Stimulated activated CD8-positive, alpha-beta memory T cell treated with anti-CD3 and anti-CD28 coated beads, Interleukin-7, amount 100 ng/mL, for 1 hour (primary cell): ENCODE measurements around the gene PAK5.

Source experiments
- DNase-seq, 2 donors: peaks; one replicate each; pipeline ENCODE4 v3.0.0-alpha.2; 2020; ENCODE audit warnings: low read depth in 2 of 2

PAK5 gene

DNA sequence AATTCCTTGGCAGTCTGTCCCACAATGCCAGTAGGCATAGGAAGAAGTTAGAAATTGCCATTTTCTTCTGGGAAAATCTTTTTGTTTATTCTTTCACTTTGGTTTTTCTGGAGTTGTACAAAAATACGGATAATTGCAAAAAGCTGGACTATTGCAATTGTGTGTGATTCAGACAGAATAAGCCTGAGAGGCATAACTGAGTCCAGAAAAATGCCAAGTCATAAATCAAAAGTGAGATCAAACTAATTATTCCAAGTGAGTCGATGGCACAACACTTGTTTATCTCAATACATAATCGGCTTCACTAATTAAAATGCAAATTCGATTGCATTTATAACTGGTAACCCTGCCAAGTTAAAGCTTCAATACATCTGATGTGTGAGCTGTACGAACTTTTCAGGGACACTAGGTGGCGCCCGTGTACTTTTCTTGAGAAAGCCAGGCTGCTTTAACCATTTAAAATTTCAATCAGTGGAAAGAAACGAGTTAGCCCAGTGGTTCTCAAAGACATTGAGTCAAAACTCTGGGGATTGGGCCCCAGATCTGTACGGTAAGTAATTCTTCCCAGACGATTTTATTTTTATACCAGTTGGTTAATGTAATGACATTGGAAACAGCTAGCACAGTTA, 221.9 kb downstream of the PAK5 start:
- DNase-seq = peak; percentile 1 to 15

DNA sequence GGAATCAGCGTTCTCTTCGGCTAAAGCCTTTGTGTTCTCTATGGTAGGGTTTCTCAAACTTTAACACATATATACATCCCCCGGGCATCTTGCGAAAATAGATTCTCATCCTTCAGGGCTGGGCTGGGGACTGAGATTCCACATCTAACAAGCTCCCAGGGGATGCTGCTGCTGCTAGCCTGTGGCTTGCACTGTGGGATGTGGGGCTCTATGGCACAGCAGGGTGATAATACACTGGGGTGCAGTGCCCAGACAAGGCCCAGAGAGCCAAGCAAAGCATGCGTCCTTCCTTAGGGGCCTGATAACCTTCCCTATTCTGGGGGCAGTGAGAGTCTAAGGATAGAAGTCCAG, 222.4 kb downstream of the PAK5 start:
- no peak for DNase-seq

DNA sequence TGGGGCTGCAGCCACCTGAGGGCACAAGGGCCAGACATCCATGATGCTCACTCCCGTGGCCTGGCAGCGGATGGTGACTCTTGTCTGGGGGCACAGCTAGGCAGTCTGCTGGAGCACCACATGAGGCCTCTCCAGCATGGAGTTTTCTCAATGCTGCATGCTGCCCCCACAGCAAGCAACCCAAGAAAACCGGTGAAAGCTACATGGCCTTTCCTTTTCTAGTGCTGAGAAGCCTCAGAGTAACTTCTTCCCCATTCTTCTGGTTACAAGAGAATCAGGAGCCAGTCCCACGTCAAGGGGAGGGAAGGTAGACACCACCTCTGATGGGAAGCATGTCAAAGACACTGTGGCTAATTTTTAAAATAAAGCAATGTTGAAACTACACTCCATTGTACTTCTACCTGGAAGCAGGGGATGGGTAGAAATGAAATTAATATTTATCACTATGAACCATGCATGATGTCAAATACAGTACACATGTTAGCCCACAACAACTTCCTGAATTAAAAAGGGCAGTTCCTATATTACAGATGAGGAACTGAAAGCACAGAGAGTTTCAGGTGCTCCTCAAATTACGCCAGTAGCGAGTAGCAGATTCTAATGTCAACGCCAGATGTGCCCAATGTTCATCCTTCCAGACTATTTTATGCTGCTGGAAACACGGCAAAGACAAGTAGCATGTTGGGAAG, 223.0 kb downstream of the PAK5 start:
- no peak for DNase-seq

DNA sequence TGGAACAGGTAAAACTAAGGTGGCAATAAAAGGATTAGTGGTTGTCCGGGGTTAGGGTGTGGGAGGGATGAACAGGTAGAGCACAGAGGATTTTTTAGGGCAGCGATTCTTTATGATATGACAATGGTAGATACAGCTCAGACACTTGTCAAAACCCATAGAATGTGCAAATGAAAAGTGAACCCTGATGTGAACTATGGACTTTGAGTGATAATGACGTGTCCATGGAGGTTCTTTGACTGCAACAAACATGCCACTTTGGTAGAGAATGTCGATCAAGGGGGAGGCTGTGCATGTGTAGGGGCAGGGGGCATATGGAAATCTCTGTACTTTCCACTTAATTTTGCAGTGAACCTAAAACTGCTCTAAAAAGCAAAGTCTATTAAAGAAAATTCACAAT, 223.8 kb downstream of the PAK5 start:
- DNase-seq = no peak

DNA sequence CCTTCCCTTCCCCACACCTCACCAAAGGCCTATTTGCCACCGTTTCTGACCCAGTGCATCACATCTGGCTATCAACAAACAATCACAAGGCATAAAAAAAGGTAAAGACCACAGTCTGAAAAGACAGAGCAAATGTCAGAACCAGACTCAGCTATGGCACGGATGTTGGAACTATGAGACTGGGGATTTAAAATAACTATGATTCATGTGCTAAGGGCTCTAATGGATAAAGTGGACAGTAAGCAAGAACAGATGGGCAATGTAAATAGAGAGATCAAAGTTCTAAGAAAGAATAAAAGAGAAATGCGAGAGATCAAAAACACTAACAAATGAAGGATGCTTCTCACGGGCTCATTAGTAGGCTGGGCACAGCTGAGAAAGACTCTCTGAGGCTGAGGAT, 225.0 kb downstream of the PAK5 start:
- no peak for DNase-seq

DNA sequence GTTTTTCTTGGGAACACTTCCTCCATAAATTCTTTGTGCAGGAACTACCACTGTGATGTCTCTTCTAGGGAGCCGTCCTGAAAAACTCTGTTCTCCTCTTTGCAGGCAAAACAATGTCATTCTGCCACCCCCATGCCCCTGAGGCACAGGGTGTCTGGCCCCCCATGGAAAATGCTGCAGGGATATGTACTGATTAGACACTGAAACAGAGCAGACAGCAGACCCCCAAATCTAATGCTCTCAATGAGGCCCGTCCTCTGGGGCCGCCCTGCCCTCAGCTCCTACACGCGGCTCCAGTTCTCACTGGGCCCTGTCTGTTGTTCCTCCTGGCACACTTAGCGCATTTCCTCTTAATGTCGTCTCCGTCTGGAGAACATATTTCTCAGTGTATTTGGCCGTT, 227.0 kb downstream of the PAK5 start:
- no peak for DNase-seq

DNA sequence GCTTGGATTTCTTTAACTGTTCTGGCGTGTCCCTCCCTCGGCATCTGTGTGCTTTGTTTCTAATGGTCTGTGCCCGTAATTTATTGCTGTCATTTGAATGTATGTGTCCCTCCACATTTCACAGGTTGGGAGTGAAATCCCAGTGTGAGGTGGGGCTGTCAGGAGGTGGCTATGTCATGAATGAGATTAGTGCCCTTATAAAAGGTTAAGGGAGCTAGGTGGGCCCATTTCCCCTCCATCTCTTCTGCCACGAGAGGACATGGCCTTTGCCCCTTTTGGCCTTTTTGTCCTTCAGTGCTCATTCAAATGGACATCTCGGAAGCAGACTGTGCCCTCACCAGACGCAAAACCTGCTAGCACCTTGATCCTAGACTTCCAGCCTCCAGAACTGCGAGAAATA, 228.2 kb downstream of the PAK5 start:
- DNase-seq = no peak

DNA sequence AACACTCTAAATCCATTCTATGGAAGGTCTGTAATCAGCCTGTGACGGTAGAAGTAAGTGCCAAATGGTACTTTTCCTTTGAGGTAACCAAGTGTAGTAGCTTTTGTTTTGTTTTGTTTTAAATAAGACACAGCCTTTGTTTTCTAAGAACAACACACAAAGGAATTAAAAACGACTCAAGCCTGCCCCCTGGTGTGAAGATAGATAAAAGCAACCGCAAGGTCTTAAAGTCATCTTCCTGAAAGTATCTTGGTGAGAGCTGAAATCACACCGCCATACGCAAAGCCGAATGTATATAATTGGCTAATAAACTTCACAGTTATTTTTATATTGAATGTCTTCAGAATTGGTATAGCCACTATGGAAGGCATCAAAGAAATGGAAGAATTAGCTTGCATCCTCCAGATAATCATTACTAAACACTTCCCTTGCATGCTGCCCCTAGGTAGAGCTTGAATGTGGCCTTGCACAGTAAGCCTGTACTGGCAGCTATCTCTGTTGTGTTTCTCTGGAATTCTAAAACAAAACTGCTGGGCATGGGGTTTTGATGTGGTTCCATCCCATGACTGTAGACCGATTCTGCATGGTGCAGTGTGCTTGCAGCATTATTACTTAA, 228.9 kb downstream of the PAK5 start:
- no peak for DNase-seq

DNA sequence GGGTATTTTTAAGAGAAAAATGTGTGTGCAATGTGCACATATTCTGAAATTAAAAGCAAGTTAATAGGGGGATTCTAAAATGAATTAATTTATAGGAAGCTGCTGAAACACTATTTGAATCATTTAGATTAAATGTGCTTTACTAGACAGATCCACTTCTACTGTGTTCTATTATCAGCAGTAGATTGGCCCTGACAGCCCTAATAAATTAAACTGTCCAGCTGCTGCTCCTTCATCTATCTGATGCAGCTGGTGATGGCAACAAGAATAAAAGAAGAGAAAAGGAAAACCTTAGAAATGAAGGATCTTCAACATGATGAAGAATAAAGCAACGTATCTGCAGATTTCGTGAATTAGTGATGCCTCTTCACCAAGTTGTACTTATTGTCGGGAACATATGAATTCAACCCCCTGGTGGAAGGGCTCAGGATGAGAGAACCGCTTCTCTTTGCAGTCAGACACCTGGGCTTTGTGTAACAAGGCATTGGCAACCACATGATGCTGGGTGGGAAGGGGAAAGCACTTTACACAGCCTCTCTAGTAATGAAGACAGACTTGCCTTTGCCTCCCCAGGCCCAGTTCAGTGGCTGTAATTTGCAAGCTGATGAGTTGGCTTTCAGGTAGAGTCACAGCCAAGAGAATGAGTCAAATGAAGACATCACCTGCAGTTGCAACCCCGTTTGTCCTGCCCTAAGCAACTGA, 230.1 kb downstream of the PAK5 start:
- no peak for DNase-seq

DNA sequence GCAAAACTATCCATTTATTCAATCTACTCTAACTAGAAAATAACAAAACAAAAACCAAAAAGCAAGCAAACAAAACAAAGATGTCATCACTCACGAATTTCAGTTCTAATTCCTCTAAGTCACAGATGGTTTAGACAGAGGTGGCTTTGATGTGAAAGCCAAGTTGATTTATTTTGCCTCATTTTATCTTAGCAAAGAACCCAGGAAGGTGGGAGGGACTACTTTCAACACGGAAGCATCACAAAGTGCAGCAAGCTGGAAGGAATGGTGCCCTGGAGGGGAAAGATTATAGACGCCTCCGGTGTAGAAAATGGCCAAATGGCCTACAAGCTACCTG, 236.1 kb downstream of the PAK5 start:
- DNase-seq = no peak

DNA sequence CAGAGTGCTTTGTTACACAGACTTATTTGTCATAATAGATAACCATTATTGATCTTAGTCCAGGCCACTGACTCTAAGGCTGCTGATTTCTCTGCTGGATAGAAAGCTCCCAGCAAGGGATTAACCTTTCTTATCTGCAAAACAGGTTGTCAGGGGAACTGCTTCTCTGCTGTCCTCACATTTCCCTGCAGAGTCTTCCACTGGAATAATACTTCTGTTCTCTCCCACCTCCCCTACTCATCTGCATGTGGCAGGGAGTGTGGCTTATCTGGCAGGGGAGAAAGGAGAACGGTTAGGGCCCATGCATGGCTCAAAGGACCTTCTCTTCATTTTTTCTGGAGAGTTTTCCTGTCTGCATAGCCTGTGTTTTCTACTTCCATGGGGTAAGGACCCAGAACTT, 238.3 kb downstream of the PAK5 start:
- DNase-seq = no peak

DNA sequence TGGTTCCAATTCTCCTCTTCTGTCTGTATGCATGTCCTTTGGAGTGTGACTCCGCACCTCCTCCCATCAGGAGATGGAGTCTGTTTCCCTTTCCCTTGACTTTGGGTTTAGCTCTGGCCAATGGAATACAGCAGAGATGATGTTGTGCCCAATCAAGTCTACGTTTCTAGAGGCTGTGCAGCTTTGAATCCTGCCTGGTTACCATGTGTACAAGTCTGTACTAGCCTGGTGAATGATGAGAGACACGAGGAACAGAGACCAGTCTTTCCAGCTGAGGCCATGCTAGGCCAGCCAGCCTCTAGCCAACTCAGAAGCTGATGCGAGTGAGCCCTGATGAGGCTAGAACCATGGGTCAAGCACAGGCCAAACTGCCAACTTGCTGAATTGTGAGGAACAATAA, 241.3 kb downstream of the PAK5 start:
- DNase-seq = no peak

DNA sequence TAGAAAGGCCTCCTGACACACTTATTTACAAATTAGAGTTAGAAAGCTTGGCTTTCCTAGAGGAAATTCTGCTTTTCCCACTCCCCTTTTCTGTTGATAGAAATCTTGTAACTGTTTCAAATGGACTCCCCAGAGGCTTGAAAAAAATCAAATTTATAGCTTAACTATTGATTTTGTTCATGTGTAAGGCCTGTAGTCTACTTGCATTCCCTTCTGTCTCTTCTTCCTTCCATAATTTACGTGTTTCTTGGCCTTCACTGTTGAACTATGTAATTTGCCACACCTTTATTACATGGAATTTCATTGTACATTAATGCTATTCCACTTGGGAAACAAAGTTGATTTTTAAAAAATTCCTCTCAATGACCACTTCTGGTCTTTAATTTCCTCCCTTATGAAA, 243.1 kb downstream of the PAK5 start:
- DNase-seq = no peak

DNA sequence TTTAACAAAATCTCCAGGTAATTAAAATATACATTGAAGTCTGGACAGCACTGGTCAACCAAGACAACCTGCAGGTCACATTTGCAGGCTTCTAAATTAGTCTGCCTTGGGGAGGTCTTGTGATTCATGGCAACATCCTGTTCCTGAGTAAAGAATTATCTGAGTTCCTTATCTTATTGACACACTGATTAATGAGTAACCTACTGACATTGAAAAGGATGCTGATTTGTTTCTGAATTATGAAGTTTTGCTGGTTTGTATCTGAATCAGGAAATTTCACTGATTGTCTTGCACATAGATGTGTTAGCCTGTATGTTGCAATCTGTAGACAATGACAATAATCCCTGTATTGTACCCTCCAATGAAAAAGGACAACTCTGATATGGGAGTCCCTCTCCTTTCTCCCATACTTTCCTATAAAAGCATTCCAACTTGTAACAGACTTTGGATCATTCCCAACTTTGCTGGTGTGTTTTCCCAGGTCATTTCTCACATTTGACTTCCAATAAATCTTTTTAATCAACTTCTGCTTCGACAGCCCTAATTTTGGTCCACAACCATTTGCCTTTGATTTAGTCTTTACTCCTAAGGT, 244.5 kb downstream of the PAK5 start:
- no peak for DNase-seq

DNA sequence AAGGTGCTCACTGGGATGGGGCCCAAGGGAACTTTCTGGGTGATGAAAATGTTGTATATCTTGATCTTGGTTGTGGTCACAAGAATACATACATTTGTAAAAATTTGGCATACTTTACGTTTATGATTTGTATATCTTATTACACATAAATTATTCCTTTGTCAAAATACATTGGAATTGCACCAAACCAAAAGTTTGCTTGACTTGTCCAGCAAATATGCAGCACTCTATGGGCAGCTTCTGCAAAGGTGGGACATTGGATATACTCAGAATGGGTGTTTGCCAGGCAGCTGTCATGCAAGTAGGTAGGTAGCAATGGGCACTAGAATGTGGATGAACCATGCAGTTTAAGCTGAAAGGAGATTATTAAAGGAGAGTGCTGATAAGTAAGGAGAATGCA, 246.5 kb downstream of the PAK5 start:
- no peak for DNase-seq

DNA sequence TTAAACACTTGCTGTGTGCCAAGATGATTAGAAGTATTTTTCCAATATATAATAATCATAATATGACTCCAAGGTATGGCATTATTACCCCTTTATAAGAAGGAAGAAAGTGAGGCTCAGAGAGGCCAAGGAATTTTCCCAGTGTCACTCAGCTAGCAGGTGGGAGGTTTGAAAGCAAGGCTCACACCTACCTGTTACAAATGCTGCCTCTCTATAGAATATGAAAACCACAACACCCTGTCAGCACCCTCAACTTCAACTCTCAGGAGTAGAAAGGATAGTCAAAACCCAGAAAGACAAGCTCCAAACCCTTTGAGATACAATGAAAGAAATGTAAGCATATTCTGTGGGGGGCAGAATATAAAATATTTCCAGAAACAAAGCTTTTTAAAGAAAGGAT, 247.8 kb downstream of the PAK5 start:
- no peak for DNase-seq

DNA sequence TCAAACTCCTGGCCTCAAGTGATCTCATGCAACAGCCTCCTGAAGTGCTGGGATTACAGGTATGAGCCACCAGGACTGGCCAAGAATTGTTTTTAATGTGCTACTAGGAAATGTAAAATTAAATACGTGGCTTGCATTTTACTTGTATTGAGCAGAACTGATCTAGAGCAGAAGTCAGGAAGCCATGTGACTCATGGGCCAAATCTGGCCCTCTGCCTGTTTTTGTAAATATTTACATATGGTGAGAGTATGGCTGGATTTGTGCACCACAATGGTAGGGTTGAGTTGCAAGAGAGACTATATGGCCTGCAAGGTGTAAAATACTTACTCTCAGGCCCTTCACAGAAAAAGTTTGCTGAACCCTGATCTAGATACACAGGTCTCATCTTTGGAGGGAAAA, 248.7 kb downstream of the PAK5 start:
- DNase-seq = no peak

DNA sequence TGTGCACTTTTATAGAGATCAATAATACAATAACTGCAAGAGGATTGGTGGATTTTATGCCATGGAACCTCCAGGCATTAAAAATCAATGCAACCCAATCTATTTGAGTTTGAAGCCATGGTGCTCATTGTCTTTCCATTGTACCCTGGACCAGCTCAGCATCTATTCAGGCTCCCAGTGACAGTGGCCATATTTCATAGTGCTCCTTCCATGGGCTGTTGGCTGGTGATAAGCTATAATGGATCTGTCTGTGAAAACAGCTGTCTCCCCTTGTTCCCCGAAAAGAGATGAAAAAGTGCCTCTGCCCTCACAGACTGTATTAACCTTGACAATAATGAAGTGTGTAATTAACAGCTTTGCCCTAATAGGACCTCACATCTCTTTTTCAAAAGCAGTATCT, 250.2 kb downstream of the PAK5 start:
- DNase-seq = no peak

DNA sequence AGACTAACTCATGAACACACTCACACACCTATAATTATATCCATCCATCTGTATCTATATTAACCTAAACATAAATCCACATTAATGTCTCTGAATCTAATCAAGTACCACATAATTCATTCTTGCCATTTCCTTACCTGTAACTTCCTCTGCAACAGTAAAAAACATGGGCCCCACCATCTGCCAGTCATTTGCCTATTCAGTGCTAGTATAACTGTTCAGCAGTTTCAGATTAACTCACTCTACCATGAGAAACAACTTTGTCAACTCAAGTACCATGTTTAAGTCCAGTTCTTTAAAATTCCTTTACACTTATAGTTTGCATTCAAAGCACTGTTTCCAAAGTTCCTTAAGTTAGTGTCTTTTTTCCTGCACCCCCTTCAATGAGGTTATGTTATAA, 255.7 kb downstream of the PAK5 start:
- no peak for DNase-seq

DNA sequence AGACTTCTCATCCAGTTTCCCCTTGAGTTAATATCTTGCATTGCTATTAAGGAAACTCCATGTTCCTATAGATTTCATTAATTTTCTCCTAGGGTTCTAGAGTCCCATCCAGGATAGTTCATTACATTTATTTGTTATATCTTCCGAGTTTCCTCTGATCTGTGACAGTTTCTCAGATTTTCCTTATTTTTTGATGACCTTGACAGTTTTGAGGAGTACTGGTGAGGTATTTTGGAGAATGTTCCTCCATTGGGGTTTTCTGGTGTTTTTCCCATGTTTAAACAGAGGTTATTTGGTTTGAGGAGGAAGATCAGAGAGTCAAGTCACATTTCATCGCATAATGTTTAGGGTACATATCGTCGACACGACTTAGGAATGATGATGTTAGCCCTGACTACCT, 256.7 kb downstream of the PAK5 start:
- DNase-seq = no peak

DNA sequence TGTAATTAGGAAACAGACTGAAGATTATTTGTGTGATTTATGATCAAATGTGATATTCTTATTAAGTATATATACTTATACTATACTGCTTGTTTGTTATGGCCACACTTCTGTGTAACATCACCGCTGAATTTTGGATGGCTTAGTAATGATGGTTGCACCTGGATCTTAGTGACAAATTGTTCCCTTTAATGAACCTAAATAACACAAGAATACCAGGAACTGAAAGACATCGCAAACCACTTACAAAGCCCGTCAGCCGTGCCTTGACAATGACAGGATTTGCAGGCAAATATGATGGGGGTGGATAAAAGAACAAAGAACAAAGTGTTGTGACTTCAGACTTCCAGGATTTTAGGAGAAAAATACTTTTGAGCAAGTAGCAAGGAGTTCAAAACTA, 257.4 kb downstream of the PAK5 start:
- DNase-seq = no peak

DNA sequence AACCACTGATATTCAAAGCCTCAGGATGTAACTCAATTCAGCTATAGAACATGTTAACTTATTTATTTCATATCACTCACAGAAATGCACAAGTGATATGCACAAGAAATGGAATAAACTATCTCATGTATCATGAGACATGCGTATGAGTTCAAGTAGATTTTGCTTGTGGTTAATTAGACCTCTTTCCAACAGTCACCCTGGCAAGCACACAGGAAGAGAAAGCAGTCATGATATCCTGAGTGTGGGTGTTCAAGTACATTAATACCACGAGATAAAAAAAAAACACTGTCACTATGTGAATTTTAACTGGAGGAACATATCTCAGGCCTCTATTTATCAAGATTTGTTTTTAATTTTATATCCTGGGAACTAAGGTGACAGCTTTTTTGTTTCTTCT, 260.3 kb downstream of the PAK5 start:
- DNase-seq = no peak

DNA sequence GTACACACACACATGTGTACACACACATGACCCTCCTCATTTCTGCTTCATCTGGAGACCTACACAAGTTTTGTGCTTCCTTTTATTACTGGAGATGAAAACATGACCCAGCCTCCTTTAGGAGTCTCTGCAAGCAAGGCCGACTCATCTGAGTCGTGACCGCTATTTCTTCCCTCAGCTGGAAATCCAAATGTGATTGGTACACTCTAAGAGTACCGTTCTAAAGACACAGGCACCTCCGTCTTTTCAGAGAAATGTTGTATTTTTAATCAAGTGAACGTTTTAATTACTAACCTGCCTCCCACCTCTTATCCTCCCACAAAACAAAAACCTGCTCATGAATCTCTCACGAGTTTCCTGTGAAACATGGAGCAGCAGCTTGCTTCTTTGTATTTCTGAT, 261.5 kb downstream of the PAK5 start:
- DNase-seq = no peak
